DMS153 treated with DMSO at 0.1 percent for 48 hours (cell line): ENCODE results near the gene ZNF217.
"Not testable (repeated sequence)": the region's sequence is repeated elsewhere in the genome, so short reads cannot be mapped to it uniquely, and the experiment has no call there.

Source experiments
- DNase-seq: peaks from one replicate; lab custom pipeline; 2025; ENCODE audit not compliant: unreplicated experiment; lab: John Stamatoyannopoulos, UW

ZNF217 gene

DNA sequence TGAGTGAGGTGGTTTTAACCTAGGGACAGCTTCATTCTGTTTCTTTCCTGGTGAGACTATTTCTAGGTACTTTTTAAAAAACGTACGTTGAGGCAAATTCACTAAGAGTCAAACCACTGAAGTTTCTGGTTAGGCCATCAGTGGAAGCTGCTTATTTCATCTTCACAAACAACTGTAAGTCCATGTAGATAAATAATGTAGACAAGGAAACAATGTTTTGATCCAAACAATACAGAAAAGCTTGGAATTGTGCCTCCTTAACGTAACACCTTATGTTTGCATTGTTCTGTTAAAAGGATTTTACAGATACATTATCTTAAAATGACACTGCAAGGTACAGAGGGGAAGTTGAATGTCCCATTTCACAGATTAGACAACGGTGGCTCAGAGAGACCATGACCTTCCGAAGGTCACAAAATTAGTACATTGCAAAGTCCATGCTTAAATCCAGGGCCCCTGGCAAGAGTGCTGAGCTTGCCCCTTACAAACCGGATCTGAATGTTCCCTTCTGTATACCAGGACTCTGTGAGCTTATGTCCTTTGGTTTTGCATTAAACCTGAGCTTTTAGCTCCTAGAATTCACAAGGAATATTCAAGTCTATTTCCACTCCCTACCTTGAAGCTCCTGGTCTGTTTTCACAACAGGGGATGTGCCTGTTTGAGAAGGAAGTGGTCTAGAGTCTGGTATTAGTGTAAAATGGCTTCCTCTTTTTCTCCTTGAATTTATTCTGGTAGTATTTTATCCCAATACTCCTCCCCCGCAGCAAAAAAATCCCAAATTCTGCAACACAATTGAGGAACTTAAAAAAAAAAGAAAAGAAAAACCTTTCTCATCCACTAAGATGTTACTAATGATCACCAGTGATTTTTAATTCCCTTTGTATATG, 28.9 kb upstream of the ZNF217 start:
- DNase-seq, result no peak

DNA sequence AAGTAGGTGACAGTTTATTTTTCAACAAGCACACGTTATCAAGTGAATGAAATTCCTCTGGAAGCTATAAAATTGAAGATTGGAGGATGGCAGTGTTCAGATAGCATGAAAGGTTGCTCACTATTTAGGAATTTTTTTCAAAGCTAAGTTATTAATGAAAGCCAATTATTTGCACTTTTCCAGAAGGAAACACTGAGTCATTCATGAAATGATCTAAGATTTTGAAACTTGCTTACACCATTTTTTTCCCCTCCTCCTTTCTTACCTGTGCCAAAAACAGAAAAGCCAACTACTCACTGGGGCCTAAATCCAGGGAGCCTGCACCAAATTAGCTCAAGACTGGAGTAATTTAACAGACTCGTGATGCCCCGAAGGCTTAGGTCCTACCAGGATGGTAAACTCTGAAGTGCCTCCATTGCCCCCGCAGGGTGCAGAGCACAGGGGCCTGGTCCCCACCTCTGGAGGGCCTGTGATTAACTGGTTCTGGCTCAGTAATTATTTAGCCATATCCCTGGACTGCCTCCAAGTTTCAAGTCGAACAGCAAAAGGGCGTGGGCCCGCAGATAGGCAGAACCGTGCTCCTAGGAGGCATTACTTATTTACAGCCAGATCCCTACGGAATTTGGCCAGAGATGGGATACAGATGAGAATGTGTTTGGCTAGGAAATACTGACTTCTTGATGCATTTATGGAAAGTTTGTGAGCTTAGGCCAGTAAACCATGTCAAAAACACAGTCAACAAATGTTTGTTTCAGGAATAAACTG, 28.0 kb upstream of the ZNF217 start:
- DNase-seq, result no peak

DNA sequence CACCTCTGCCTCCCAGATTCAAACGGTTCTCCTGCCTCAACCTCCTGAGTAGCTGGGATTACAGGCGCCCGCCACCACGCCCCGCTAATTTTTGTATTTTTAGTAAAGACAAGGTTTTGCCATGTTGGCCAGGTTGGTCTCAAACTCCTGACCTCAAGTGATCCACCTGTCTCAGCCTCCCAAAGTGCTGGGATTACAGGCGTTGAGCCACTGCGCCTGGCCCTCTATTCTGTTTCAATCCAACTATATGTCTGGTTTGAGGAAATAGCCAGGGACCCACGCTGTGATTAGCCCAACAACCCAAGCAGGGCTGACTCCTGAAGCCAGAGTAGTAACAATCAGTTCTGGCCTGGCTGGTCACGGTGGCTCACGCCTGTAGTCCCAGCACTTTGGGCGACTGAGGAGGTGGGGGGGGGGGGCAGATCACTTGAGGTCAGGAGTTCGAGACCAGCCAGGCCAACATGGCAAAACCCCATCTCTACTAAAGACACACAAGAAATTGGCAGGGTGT, 24.9 kb upstream of the ZNF217 start:
- DNase-seq, result not testable (repeated sequence)

DNA sequence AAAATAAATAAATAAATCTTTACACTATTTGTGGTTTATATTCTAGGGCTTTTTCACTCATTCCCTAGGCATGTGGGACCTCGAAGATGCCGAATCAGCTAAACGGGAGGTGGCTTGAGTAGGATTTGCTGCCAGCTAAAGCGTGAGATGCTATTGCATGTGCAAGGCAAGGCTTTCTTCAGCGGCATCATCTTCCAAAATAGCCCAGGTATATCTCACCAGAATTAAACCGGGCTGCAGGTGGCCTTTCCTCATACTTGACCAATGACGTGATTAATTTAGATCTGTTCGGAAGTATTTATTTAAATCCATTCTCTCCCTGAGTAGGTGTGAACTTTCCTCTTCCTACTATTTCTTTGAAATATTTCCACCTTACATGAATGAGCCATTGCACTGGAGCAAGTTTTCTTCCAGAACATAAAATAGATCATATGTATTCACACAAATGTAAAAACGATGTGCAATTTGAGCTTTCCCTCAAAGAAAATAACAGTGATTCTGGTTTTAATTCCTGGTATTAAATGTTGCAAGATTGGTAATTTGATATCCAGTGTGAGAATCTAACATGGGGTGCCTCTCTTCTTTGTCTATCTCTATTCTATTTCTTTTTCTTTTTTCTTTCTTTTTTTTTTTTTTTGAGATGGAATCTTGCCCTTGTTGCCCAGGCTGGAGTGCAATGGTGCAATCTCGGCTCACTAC, 24.3 kb upstream of the ZNF217 start:
- DNase-seq, result no peak

DNA sequence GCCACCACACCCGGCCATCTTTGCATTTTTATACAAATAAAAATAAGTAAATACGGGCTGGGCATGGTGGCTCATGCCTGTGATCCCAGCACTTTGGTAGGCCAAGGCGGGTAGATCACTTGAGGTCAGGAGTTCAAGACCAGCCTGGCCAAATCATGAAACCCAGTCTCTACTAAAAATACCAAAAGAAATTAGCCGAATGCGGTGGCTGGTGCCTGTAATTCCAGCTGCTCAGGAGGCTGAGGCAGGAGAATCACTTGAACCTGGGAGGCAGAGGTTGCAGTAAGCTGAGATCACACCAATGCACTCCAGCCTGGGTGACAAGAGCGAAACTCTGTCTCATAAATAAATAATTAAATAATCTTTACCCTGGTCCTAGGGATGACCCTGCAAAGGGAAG, 22.9 kb upstream of the ZNF217 start:
- DNase-seq, result not testable (repeated sequence)

DNA sequence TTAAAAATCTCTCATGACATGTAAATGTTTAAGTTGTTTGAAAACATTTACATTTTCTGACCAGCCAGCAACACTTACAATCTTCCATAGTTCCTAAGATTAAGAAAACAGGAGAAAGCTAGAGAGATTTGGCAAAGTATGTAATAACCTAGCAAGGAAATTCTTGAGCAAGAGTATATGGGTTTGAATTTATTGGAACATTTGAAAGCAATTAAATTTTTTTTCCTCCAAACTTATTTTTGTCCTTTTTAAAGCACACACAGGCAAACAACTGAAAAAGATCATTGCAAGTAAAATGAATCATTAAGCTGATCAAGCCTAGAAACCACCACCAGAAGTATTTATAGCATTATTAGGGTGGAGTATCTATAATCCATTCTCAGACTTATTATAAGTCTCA, 20.1 kb upstream of the ZNF217 start:
- no peak for DNase-seq

DNA sequence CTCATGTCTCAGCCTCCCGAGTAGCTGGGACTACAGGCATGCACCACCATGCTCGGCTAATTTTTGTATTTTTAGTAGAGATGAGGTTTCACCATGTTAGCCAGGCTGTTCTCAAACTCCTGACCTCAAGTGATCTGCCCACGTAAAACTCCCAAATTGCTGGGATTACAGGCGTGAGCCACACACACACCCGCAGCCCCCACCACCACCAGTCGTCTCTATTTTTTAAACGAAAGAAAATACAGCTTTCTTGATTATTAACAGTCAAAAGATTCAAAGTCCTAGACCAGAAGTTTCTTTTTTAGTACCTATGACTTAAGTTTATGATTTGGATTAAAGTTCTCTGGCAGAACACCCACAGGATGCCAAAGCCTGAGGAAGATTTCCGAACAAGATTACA, 18.6 kb upstream of the ZNF217 start:
- DNase-seq, result not testable (repeated sequence)

DNA sequence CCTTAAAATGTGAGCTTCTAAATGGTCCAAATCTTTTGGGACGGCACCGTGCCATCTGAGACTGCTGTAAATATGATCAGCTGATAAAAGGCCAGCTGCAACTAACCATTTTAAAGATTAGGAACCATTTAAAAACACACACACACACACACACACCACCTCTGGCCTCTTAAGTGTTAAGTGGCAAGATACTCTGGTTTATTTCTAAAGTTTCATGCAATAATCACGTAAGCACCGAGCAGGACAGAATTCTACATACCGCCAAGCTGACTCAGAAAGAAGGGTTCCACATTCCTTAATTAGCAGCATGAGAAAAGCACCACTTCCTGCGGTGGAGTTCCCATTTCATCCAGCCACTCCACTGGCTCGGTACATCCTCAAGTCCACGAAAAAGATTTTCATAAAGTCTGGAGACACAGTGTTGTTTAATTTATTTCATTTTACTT, 17.8 kb upstream of the ZNF217 start:
- DNase-seq, result no peak

DNA sequence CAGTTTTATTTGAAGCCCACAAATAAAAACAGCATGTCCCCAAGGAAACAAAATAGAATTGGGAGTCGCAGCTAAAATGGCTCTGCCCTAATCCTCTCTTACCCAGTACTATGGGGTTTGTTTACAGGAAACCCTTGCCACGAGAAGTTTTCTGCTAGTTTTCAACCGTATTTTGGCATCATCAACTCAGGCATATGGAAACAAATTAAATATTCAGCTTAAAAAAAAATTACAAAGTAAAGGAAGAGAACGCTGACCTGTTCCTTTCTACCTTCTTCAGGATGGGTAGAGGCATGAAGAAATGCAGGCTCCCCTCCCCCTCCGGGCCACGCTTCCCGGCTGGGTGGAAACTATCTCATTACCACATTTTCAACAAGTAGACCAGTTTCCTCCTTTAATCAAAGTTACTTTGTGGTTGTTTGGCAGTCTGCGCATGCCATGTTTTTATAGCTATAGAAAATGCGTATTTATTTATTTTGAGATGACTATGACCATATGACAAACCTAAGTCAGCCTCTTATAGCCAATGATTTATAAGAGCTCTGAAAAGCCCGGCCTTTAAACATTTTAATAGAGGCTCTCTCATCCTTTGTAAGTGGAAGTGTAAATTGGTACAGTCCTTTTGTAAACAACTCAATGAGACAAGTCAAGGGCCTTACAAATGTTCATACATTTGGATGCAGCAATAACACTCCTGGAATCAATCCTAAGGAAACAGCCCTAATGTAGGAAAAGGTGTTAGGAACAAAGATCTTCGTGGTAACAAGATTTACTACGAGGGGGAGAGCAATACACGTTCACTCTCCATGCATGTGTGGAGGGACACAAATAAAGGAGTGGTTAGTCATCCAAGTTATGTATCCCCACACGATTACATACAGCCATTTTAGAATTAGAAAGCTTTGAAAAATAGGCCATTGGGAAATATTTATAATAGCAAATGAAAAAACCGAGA, 16.1 kb upstream of the ZNF217 start:
- peak; percentile 89 for DNase-seq

DNA sequence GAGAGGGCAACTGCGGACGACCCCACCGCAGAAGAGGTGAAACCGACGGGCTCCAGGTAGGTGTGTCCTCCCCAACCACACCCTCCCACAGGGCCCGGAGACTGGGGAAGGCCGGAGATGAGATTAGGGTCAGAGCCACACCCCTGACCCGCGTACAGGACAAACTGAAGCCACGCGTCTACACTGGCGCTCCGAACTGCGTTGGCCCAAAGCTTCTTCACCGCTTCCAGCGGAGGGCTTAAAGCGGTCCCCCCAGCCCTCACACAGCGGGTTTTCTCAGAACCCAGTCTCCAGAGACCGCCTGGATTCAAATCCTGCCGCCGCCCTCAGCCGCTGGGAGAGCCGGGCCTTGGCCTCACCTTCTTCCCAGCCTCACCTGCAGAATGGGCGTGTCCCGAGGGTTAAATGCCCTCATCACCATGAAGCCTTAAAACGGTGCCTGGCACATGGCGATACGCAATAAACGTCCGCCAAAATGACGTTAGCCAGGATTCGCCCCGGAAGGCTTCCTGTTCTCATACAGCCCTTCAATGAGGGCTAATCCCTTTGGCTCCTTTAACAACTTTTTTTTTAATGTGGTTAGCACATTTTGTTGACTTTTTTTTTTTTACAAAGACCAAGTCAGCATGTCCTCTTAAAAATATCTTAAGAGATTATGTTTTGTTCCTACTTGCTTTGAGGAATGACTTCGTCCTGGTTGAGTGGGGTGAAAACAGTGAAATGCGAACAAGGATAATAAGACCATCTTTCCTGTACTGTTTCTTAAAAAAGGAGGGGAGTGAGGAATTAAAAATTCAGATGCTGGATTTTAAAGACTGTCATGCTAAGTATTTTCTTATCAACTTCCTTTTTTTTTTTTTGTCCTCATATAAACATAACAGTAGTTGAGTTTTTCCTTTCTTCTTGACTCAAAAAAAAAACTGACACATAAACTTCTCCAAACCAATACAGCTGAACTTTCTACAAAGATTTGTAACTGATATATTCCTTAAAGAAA, 15.1 kb upstream of the ZNF217 start:
- no peak for DNase-seq

DNA sequence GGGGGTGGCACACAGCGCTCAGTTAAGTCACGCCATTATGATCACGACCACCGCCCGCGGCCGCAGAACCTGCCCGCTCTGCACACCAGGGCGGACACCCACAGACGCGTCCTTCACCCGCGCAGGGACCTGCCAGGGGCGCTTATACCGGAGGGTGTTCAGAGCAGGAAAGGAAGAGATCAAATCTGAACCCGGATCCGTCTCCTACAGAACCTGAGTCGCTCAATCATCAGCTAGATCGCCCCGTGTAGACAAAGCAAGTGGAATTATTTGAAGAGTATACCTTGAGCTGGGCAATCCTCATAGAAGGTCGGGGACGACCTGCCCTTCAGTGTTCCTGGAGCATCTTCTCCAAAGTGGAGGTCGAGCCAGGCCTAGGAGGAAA, 14.4 kb upstream of the ZNF217 start:
- DNase-seq, result no peak

DNA sequence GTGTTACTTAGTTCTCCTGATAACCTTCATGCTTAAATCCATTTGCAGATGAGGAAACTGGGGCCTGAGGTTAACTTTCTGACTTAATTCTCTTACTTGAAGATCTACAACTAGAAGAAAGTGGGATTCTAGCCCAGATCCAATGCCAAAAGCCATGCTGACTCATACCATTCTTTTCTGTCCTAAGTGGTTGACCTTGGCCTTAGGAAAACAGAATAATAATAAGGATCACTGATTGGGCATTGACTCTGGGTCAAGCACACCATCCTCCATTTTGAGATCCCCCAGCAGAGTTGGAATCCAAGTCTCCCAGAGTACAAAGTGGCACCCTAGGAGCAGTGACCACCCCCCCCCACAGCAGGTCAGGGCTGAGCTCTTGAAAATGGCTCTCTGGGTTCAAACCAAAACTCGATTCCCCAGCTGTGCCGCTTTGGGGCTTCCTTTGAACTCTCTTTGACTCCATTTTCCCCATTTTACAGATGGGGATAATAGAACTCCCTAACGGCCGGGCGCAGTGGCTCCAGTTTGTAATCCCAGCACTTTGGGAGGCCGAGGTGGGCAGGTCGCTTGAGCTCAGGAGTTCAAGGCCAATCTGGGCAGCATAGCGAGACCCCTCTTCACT, 12.8 kb upstream of the ZNF217 start:
- no peak for DNase-seq

DNA sequence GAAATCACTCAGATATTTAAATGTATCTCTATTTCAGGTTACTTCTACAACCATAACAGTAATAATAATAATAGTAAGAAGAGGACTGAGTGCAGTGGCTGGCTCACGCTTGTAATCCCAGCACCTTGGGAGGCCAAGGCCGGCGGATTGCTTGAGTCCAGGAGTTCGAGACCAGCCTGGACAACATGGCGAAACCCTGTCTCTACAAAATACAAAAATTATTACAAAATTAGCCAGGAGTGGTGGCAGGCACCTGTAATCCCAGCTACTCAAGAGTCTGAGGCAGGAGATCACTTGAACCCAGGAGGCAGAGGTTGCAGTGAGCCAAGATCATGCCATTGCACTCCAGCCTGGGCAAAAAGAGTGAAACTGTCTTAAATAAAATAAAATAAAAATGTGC, 11.8 kb upstream of the ZNF217 start:
- not testable (repeated sequence) for DNase-seq

DNA sequence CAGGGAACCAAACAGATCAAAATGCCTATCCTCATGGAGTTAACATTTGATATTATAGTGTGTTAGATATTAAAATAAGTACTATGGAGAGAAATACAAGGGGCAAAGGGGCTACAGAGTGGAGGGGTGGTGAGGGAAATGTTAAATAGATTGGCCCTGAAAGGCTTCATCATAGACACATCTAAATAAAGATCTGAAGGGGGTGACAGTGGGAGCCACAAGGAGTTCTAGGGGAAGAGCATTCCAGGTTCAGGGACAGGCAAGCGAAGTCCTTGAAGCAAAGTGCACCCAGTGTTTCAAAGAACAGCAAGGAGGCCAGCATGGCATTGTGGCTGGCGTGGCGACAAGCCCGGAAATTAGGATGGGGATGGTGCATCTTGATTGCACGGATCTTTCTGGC, 11.2 kb upstream of the ZNF217 start:
- DNase-seq, result not testable (repeated sequence)

DNA sequence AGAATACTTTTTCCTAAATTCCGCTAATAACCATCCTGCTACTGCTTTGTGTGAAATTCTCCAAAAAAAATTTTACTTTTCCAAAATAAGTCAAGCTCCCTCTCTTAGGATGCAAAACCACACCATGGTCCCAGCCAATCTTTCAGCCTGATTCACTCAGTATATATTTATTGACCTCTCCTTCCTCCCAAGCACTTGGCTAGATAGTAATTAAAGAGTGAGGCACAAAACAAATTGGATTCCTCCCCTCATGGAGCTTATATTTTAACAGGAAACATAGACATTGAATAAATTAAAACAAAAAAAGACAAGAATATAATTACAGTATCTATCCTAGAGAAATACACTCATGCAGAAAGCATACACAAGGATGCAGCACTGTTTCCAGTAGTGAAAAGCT, 9.0 kb upstream of the ZNF217 start:
- no peak for DNase-seq

DNA sequence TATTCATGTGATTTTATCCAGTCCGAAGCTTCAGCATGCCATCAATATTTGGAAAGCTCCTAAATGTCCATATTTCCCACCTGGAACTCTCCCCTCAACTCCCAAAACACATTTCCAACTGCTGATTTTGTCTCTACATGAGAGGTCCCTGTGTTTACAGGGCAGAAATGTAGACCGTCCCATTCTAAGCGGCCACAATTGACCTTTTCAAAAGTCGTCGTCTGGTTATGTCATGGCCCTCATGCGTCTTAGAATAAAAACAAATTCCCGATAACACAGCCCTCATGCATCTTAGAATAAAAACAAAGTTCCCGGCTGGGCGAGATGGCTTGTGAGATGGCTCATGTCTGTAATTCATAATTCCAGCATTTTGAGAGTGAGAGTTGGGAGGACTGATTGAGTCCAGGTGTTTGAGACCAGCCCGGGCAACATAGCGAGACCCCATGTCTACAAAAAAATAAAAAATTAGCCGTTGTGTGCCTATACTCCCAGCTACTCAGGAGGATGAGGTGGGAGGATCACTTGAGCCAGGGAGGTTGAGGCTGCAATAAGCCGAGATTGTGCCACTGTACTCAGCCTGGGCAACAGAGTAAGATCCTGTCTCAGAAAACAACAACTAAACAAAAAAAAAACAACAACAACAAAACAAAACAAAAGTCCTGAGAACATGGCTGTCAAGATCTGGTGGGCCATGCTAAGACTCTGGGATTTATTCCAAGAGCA, 6.4 kb upstream of the ZNF217 start:
- no peak for DNase-seq

DNA sequence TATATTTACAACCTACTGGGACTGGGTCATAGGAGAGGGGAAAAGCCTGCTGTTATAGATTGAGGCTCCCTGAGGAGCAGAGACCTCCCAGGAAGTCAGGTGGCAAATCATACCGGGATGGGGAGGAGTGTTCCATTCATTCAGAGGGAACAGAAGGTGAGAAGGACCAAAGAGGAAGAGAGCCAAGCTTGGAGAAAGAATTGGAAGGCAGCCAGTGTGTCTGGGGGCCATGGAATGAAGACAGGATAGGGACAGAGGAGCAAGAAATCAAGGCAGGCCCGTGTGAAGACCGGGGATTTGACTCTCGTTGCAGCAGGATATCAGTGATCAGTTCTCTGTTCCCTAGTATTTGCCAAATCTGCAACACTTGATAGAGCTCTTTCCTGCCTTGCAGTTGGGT, 5.7 kb upstream of the ZNF217 start:
- DNase-seq, result no peak

DNA sequence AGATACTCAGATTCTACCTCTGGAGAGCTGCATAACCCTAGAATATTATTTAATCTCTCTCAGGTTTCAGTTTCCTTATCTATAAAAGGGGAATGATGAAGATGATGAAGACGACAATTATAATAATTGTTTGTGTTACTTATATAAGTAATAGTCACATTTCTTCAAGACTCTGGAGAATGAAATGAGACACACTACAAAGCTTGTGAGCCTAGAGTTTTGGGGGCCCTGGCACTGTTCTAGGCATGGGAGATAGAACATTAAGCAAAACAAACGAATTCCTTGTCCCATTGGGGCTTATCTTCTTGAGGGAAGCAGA, 5.4 kb upstream of the ZNF217 start:
- no peak for DNase-seq
